SK-N-SH (cell line): ENCODE measurements around the gene CEP170B. TPM values are rescaled to one million over a fixed set of nuclear protein-coding genes. Genes with fewer than 3 reads are reported as not detected.

Experiments
- CTCF ChIA-PET: fragments of 300-600, 350-600 bp; formaldehyde crosslinking; extraction: SDS; loops from one replicate; lab custom pipeline; 2021; lab: Yijun Ruan, JAX
- POLR2A ChIA-PET: fragments of 350-600 bp; sonication (Branson Sonifier 250); formaldehyde crosslinking; extraction: SDS; loops from one replicate; lab custom pipeline; 2020; ENCODE audit warnings: antibody characterized with exemption, inconsistent platforms; lab: Yijun Ruan, JAX
- DNase-seq: peaks from one replicate; pipeline ENCODE4 v3.0.0; 2012
- H2AFZ ChIP-seq: fragments of 200-600 bp; sonication (generic); 2 replicates; pipeline ENCODE4 v1.8.1; 2016; ENCODE audit warnings: antibody characterized with exemption, mild to moderate bottlenecking, low read depth
- H3F3A ChIP-seq: fragments of 200-600 bp; sonication (generic); replicated peaks from 2 replicates; pipeline ENCODE3; 2016; ENCODE audit warnings: antibody characterized with exemption, mild to moderate bottlenecking; ENCODE audit not compliant: insufficient read depth
- H3K27ac ChIP-seq, 2 experiments: fragments of 200-500 bp in 1 of 2; fragments of 200-600 bp in 1 of 2; sonication (Bioruptor generic) in 1 of 2; sonication (generic), shearing (Covaris generic) in 1 of 2; 2 replicates each; pipeline versions ENCODE4 v1.5.1 to v1.6.1; 2014 to 2016; ENCODE audit warnings: low read depth in 2 of 2, inconsistent platforms in 1 of 2, low read length in 1 of 2, mild to moderate bottlenecking in 1 of 2, mixed read lengths in 1 of 2
- H3K27me3 ChIP-seq: fragments of 200-600 bp; sonication (generic), shearing (Covaris generic); 2 replicates; pipeline ENCODE4 v1.6.1; 2016; ENCODE audit warnings: mixed run types; ENCODE audit not compliant: insufficient read depth
- H3K36me3 ChIP-seq, 2 experiments: fragments of 200-500 bp in 1 of 2; fragments of 200-600 bp in 1 of 2; sonication (Bioruptor generic) in 1 of 2; sonication (generic) in 1 of 2; replicated peaks in 1 of 2; 2 replicates each; pipeline versions ENCODE3 to v1.5.1; 2014 to 2016; ENCODE audit warnings: low read length in 1 of 2, mild to moderate bottlenecking in 1 of 2; ENCODE audit not compliant: insufficient read depth in 2 of 2, control insufficient read depth in 1 of 2
- H3K4me1 ChIP-seq, 2 experiments: fragments of 200-500 bp in 1 of 2; fragments of 200-600 bp in 1 of 2; sonication (Bioruptor generic) in 1 of 2; sonication (generic), shearing (Covaris generic) in 1 of 2; 2 replicates each; pipeline versions ENCODE4 v1.5.1 to v1.6.1; 2014 to 2016; ENCODE audit warnings: low read depth in 1 of 2, low read length in 1 of 2, mixed run types in 1 of 2; ENCODE audit not compliant: insufficient read depth in 2 of 2, control insufficient read depth in 1 of 2
- H3K4me2 ChIP-seq: fragments of 200-600 bp; sonication (generic), shearing (Covaris generic); 2 replicates; pipeline ENCODE4 v1.6.1; 2017; ENCODE audit warnings: mixed run types
- H3K4me3 ChIP-seq, 2 experiments: fragments of 200-500 bp in 1 of 2; fragments of 200-600 bp in 1 of 2; sonication (Bioruptor generic) in 1 of 2; sonication (generic), shearing (Covaris generic) in 1 of 2; 2 replicates each; pipeline versions ENCODE4 v1.5.1 to v1.8.1; 2014 to 2016; ENCODE audit warnings: low read depth in 2 of 2, inconsistent platforms in 1 of 2, low read length in 1 of 2, mild to moderate bottlenecking in 1 of 2, mixed read lengths in 1 of 2, moderate library complexity in 1 of 2
- H3K79me2 ChIP-seq: fragments of 200-600 bp; sonication (generic); 2 replicates; pipeline ENCODE4 v1.8.1; 2017; ENCODE audit warnings: mild to moderate bottlenecking; ENCODE audit not compliant: insufficient read depth
- H3K9ac ChIP-seq: fragments of 200-600 bp; sonication (generic); 2 replicates; pipeline ENCODE4 v1.6.1; 2017; ENCODE audit warnings: mixed run types
- H3K9me2 ChIP-seq: fragments of 200-600 bp; sonication (generic); 2 replicates; pipeline ENCODE4 v1.6.1; 2017; ENCODE audit warnings: mixed run types
- H3K9me3 ChIP-seq: fragments of 200-600 bp; sonication (generic); 2 replicates; pipeline ENCODE4 v1.6.1; 2017; ENCODE audit warnings: mixed run types, mild to moderate bottlenecking, moderate library complexity
- H4K20me1 ChIP-seq: fragments of 200-600 bp; sonication (generic); 2 replicates; pipeline ENCODE4 v1.6.1; 2017; ENCODE audit warnings: mild to moderate bottlenecking, mixed run types; ENCODE audit not compliant: insufficient read depth
- ELF1 ChIP-seq: IDR thresholded peaks from 2 replicates; pipeline ENCODE4 v1.4.0; 2012
- GATA2 ChIP-seq: sonication (generic); formaldehyde crosslinking; IDR thresholded peaks from 2 replicates; pipeline ENCODE4 v1.5.0; 2020; ENCODE audit warnings: mild to moderate bottlenecking, missing genetic modification reagents
- NRF1 ChIP-seq: IDR thresholded peaks from 2 replicates; pipeline ENCODE4 v1.6.1; 2012; ENCODE audit warnings: low read depth, mild to moderate bottlenecking, low read length
- POLR2AphosphoS5 ChIP-seq: IDR thresholded peaks from 2 replicates; pipeline ENCODE4 v1.6.1; 2012; ENCODE audit warnings: low read depth, low read length
- RCOR1 ChIP-seq: fragments of 150-350 bp; IDR thresholded peaks from 2 replicates; pipeline ENCODE4 v1.6.1; 2017; ENCODE audit warnings: antibody characterized with exemption, low read length
- REST ChIP-seq: IDR thresholded peaks from 2 replicates; pipeline ENCODE4 v1.6.1; 2012; ENCODE audit warnings: mild to moderate bottlenecking, low read depth, low read length, moderate library complexity
- SIN3A ChIP-seq: IDR thresholded peaks from 2 replicates; pipeline ENCODE4 v1.6.1; 2012; ENCODE audit warnings: low read depth, mild to moderate bottlenecking, low read length, moderate library complexity, borderline replicate concordance
- TAF1 ChIP-seq: IDR thresholded peaks from 2 replicates; pipeline ENCODE4 v1.6.1; 2012; ENCODE audit warnings: low read depth, mild to moderate bottlenecking, low read length, moderate library complexity, borderline replicate concordance
- TCF12 ChIP-seq: IDR thresholded peaks from 2 replicates; pipeline ENCODE4 v1.4.0; 2012
- TEAD4 ChIP-seq: IDR thresholded peaks from 2 replicates; pipeline ENCODE4 v1.4.0; 2012; ENCODE audit warnings: mild to moderate bottlenecking, borderline replicate concordance; ENCODE audit not compliant: insufficient read depth
- YY1 ChIP-seq: IDR thresholded peaks from 2 replicates; pipeline ENCODE4 v1.4.0; 2012; ENCODE audit warnings: low read depth, mild to moderate bottlenecking
- ZBTB33 ChIP-seq: IDR thresholded peaks from 2 replicates; pipeline ENCODE4 v1.4.0; 2012; ENCODE audit warnings: low read depth, borderline replicate concordance
- WGBS: methylation state at CpG from one replicate; pipeline ENCODE4 v1.1.6; 2017; ENCODE audit warnings: low lambda C conversion rate; 5-methylcytosine and 5-hydroxymethylcytosine counted together
- polyA plus RNA-seq, 3 experiments: library from polyadenylated mRNA; depleted of rRNA; stranded (reverse); fragments of >200 nt; gene quantifications; 2 replicates each; pipeline ENCODE4 v1.2.3, GENCODE V29; 2012

CEP170B gene
- polyA plus RNA-seq, 1 of the 3 experiments (the other 2 are of a cell fraction): 11.0 TPM

- ChIA-PET POLR2A (interaction anchor here (0.6 kb wide), 1 partner anchor 29 kb away, joined by 3 read pairs; no protein-coding TSS in a partner anchor), CTCF (interaction anchor here (0.7 to 6.7 kb wide), 33 partner anchors 9 to 456 kb away, joined by 3 to 51 read pairs (median 3); no protein-coding TSS in a partner anchor)
- no peaks in the 10 kb centered on the region for H4K20me1 ChIP-seq
- H3K9ac ChIP-seq: no peak overlapping the region
- no peaks in the 10 kb centered on the region for H3K9me3 ChIP-seq
- WGBS: 92% methylated on average over 12 of the region's 34 CpGs
- H3K79me2 ChIP-seq: no peaks in the 10 kb centered on the region
- no peaks in the 10 kb centered on the region for H3K9me2 ChIP-seq
- H3K4me1 ChIP-seq: peaks cover 0 to 6% of the 10 kb centered on the region in 2 experiments; a peak in 1 of 4 replicates
- H3K4me3 ChIP-seq: no peak overlapping the region
- no peaks in the 10 kb centered on the region for H3K36me3 ChIP-seq
- peak; percentile 61 for DNase-seq
- no peak for TF ChIP-seq RCOR1
- TF ChIP-seq GATA2 (CRISPR knock-in tag): no peak
- no peak for TF ChIP-seq TEAD4
- TF ChIP-seq NRF1: no peak
- TF ChIP-seq TAF1: no peak
- no peak for TF ChIP-seq POLR2AphosphoS5
- no peak for TF ChIP-seq ZBTB33
- TF ChIP-seq TCF12: no peak
- TF ChIP-seq REST: no peak
- TF ChIP-seq YY1: no peak
- TF ChIP-seq ELF1: no peak
- TF ChIP-seq SIN3A: no peak
- no peak overlapping the region for H3K27ac ChIP-seq
- H3F3A ChIP-seq: no peaks in the 10 kb centered on the region
- H2AFZ ChIP-seq: no peak overlapping the region
- H3K27me3 ChIP-seq: no peaks in the 10 kb centered on the region
- no peak overlapping the region for H3K4me2 ChIP-seq
These were observed 31.0 kb downstream of the CEP170B start for GRCh38 chr14:104895786-104896661.
